ENCODE data around the gene NCAM2.

DNA sequence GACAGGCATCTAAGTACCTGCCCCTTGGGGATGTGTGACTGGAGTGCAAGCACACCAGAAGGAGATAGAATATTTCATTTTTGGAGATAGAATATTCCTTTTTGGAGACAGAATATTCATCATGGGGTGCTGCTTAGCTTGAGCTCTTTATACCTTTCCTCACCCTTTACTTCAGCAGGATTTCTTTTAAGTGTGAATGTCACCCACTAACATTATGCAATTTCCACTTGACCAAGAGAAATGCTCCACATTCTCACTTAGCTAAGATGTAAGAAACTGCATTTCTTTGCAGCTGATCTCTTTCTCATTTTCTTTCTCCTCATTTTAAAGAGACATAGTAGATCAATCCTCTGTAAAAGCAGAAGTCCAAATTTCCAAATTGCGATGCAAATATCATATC, 436.7 kb downstream of the NCAM2 start:
- TF ChIP-seq, protein P1, sequence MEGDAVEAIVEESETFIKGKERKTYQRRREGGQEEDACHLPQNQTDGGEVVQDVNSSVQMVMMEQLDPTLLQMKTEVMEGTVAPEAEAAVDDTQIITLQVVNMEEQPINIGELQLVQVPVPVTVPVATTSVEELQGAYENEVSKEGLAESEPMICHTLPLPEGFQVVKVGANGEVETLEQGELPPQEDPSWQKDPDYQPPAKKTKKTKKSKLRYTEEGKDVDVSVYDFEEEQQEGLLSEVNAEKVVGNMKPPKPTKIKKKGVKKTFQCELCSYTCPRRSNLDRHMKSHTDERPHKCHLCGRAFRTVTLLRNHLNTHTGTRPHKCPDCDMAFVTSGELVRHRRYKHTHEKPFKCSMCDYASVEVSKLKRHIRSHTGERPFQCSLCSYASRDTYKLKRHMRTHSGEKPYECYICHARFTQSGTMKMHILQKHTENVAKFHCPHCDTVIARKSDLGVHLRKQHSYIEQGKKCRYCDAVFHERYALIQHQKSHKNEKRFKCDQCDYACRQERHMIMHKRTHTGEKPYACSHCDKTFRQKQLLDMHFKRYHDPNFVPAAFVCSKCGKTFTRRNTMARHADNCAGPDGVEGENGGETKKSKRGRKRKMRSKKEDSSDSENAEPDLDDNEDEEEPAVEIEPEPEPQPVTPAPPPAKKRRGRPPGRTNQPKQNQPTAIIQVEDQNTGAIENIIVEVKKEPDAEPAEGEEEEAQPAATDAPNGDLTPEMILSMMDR (IDR thresholded peaks at IDR 0.05 in 2 of 3, conservative IDR thresholded peaks at IDR 0.05 in 1 of 3; ENCODE audit: borderline replicate concordance in 1 of 3, insufficient read depth in 1 of 3, low read depth in 2 of 3, low read length in 2 of 3), result no peak
- TF ChIP-seq EZH2 (IDR thresholded peaks at IDR 0.05) (no peak), TCF7L2 (IDR thresholded peaks at IDR 0.05; ENCODE audit: borderline replicate concordance, extremely low read depth, insufficient read depth, insufficient read length) (no peak), SIN3A (IDR thresholded peaks at IDR 0.05; ENCODE audit: low read depth) (no peak), YY1 (IDR thresholded peaks at IDR 0.05; ENCODE audit: extremely low read depth, insufficient replicate concordance, low read depth, low read length) (no peak), POLR2A (IDR thresholded peaks at IDR 0.05; ENCODE audit: borderline replicate concordance, extremely low read depth, insufficient read depth, insufficient read length) (no peak), EZH2phosphoT487 (IDR thresholded peaks at IDR 0.05; ENCODE audit: borderline replicate concordance) (no peak), ZFX (IDR thresholded peaks at IDR 0.05) (no peak), RAD21 (IDR thresholded peaks at IDR 0.05; ENCODE audit: low read depth) (no peak), SRF (IDR thresholded peaks at IDR 0.05; ENCODE audit: low read depth) (no peak), POLR2AphosphoS5 (IDR thresholded peaks at IDR 0.05; ENCODE audit: low read depth, low read length) (no peak)
- TF ChIP-seq, protein P2, sequence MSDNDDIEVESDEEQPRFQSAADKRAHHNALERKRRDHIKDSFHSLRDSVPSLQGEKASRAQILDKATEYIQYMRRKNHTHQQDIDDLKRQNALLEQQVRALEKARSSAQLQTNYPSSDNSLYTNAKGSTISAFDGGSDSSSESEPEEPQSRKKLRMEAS (IDR thresholded peaks at IDR 0.05), result no peak
- TF ChIP-seq, protein P3, sequence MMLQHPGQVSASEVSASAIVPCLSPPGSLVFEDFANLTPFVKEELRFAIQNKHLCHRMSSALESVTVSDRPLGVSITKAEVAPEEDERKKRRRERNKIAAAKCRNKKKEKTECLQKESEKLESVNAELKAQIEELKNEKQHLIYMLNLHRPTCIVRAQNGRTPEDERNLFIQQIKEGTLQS (IDR thresholded peaks at IDR 0.05), result no peak
- TF ChIP-seq, protein P4, sequence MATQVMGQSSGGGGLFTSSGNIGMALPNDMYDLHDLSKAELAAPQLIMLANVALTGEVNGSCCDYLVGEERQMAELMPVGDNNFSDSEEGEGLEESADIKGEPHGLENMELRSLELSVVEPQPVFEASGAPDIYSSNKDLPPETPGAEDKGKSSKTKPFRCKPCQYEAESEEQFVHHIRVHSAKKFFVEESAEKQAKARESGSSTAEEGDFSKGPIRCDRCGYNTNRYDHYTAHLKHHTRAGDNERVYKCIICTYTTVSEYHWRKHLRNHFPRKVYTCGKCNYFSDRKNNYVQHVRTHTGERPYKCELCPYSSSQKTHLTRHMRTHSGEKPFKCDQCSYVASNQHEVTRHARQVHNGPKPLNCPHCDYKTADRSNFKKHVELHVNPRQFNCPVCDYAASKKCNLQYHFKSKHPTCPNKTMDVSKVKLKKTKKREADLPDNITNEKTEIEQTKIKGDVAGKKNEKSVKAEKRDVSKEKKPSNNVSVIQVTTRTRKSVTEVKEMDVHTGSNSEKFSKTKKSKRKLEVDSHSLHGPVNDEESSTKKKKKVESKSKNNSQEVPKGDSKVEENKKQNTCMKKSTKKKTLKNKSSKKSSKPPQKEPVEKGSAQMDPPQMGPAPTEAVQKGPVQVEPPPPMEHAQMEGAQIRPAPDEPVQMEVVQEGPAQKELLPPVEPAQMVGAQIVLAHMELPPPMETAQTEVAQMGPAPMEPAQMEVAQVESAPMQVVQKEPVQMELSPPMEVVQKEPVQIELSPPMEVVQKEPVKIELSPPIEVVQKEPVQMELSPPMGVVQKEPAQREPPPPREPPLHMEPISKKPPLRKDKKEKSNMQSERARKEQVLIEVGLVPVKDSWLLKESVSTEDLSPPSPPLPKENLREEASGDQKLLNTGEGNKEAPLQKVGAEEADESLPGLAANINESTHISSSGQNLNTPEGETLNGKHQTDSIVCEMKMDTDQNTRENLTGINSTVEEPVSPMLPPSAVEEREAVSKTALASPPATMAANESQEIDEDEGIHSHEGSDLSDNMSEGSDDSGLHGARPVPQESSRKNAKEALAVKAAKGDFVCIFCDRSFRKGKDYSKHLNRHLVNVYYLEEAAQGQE (IDR thresholded peaks at IDR 0.05; ENCODE audit: low read depth), result no peak

Measured in HCT116 (cell line).